Measurements from ENCODE around the gene MBD5. TPM values are rescaled to one million over a fixed set of nuclear protein-coding genes. Genes with fewer than 3 reads are reported as not detected.
"Not testable (repeated sequence)": the region's sequence is repeated elsewhere in the genome, so short reads cannot be mapped to it uniquely, and the experiment has no call there.

Gene MBD5
- polyA plus RNA-seq, 3 donors: 54.2 to 57.0 (median 56.7) TPM

DNA sequence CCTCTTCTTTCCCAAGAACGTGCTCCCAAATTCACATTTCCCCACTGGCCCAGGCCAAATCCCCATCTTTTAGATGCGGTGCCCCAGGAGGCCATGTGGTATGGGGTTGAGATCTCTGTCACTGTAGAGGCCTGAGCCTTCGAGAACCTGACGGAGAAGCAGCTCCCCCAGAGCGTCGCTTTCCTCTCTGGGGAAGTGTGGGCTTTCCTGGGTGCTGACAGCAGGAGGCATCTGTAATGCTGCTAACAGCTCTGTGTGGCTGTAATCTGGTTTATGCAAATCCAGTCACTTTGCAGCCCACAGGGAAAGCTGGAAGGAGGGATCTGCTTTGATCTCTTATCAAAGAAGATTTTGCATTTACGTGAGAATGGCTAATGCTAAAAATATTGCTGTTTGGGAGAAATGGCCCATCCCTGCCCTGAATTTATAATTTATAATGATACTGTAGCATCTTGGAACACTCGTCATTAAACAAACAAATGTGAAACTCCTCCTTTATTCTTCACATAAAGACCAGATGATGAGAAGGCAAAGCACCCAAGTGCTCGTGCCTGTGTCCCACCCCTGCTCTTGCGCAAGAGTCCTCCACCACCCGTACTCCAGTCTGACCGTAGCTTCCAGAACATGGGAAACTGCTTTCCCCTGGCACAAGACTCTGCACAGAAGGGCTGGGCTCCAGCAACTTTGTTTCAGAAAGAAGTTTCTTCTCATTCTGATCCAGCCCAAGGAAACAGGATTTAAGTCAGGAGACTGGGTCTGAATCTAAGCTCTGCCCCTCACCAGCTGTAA, 513.7 kb downstream of the MBD5 start:
- DNase-seq (ENCODE audit: low read depth in 3 of 3, low spot score in 2 of 3): no peak

- no peak for DNase-seq (ENCODE audit: low read depth in 3 of 3, low spot score in 2 of 3)
These were observed 517.5 kb downstream of the MBD5 start for GRCh38 chr2:148538375-148538774.

- DNase-seq (ENCODE audit: low read depth in 3 of 3, low spot score in 2 of 3): no peak
These were observed 519.1 kb downstream of the MBD5 start for GRCh38 chr2:148540022-148540421.

DNA sequence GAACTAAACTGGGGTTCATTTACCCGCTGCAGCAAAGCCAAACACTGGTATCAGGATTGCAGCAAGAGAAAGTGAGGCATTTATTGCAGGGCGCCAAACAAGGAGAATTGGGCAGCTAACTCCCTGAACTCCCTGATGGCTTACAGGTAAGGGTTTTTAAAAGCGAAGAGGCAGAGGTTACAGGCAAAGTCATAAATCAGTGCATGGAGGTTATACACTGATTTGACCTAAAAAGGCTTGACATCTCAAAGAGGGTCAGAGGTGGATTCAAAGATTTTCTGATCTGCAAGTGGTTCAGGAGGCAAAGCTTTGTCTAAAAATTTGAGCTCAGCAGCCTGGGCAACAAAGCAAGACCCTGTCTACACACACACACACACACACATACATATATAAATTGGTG, 520.9 kb downstream of the MBD5 start:
- DNase-seq (ENCODE audit: low read depth in 3 of 3, low spot score in 2 of 3): no peak

- DNase-seq (ENCODE audit: low read depth in 3 of 3, low spot score in 2 of 3): no peak
These were observed 521.7 kb downstream of the MBD5 start for GRCh38 chr2:148542614-148543013.

- DNase-seq (ENCODE audit: low read depth in 3 of 3, low spot score in 2 of 3): not testable (repeated sequence)
These were observed 522.2 kb downstream of the MBD5 start for GRCh38 chr2:148543088-148543540.

DNA sequence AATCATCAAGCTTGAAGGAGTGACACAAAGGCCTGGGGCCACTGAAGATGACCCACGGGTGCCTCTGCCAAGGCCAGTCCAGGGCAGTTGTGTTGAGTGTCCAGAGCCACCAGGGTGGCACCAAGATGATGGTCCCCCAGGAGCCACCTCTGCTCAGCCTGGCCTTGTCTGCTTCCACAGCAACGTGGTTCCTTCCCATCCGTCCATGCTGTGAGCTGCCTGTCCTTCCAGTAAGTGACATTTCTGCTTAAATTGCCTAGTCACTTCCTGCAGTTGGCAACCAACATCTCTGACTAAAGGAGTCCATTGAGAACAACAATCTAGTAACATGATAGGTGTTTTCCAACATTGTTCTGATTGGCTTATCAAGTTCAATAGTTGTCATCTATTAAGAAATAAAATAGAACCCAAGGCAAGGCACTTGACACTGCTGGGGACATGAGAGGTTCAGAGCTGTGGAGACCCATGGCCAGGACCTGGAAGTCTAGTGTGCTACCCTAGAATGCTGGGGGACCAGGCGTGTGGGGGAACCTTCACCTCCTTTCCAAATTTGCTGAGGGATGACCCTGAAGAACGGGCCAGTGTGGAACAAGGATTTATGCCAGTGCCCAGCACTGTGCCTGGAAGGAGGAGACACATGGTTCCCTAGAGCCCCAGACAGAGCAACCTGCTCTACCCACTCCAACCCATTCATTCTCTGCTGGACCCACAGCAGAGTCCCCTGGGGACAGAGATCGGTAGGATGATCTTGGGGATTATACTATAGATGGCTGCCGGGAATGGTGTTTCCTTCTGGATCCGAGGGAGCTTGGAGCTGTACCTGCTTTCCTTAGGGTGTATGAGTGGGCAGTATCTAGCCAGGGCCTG, 524.7 kb downstream of the MBD5 start:
- no peak for DNase-seq (ENCODE audit: low read depth in 3 of 3, low spot score in 2 of 3)

DNA sequence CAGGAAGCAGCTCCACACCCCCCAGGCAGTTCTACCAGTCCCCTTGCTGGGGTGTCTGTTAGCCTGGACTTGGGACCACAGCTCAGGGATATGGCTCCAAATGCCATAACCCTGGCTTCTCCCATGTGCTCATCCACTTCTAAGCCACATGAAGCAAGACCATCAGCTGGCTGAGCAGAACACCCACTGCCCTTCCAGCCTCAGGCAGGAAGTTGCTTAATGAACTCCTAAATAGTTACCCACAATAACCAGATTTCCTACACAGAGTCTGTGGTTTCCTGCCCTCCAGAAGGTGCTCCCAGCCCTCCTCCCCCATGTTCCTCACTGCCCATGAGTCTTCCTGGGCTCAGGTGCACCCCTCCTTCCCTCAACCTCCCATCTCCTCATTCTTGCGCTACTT, 525.4 kb downstream of the MBD5 start:
- DNase-seq (ENCODE audit: low read depth in 3 of 3, low spot score in 2 of 3): no peak

DNA sequence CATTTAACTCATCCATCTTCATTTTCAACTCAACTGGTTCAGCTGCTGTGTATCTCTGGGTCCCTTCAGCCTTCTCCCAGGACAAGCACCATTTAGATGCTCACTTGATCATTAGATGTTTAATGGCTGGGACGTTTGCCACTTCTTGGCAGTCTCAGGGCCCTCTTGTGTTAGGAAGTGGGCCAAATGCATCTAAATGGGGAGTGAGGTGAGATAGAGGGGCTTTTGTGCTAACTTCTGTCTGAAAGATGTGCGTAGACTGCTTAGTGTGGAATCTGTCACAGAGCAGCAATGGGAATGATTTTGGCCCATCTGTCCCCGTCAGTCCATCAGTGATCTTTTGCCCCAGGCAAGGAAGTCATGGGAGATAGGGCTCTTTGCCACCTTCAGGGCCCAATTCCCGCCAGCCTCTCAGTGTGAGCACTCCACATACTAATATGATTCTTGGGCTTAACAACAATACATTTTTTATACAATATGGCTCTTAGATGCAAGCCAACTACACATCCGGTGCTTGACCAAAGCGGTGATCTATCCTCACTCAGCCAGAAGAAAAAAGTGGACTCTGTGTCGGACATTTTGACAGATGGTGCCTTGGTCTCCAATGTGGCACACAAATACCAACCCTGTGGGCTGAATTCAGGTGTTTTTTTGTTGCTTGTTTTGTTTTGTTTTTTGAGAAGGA, 528.0 kb downstream of the MBD5 start:
- DNase-seq (ENCODE audit: low read depth in 3 of 3, low spot score in 2 of 3): no peak

DNA sequence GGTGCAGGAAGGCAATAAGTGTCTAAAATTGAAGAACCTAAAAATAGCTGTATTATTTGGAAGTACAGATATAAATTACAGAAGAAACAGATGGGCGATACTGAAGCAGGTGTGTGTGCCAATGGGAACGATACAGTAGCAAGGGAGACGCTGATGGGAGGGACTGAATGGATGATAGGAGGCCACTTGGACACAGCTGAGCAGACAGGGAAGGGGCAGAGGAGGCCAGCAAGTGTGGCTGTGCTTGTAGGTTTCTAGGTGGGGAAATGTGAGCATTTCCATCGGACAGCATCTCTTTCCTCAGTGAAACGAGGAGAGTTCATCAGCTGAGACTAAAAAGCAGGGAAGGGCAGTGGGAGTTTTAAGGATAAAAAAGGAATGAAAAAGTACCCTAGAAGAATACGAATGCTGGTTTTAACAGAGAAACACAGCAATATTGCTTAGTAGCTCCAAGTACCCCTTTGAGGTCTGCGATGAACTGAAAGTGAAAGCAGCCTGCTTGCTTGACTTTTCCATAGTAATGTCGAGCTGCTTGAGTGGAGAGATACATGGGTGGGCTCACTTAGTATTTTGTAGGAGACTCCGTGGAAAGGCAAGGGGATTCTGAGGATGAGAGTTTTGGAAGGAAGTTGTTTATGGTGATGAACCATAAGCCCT, 531.9 kb downstream of the MBD5 start:
- no peak for DNase-seq (ENCODE audit: low read depth in 3 of 3, low spot score in 2 of 3)

- no peak for DNase-seq (ENCODE audit: low read depth in 3 of 3, low spot score in 2 of 3)
These were observed 532.5 kb downstream of the MBD5 start for GRCh38 chr2:148553332-148553887.

DNA sequence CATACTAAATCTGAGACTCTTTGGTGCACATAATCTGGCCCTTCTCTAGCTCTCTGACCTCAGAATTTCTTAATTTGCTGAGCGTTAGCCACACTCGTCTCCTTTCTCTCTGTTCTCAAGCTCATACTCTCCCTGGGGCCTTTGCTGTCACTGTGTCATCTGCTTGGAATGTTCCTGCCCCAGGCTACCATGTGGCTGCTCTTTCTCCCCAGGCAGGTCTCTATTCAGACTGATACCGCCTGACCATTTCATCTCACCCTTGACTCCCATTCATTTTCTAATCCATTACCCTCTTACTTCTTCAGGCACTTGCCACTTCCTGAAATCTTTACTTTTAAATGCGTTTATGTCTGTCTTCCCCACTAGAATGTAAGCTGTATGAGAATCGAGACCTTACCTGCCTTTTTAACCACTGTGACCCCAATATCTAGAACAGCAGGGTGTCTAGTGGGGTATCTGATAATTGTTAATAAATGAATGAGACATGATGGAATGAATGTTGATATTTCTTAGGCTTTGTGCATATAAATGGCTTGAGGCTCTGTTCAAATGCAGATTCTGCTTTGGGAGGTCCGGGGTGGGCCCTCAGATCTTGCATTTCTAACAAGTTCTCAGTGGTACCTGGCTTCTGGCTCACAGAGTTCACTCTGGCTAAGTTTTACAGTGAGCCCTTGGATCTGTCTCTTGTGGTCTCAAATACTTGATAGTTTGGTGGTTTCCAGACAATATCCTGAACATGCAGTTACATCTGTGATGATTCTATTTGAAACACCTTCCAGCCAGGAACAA, 533.8 kb downstream of the MBD5 start:
- DNase-seq (ENCODE audit: low read depth in 3 of 3, low spot score in 2 of 3): no peak

DNA sequence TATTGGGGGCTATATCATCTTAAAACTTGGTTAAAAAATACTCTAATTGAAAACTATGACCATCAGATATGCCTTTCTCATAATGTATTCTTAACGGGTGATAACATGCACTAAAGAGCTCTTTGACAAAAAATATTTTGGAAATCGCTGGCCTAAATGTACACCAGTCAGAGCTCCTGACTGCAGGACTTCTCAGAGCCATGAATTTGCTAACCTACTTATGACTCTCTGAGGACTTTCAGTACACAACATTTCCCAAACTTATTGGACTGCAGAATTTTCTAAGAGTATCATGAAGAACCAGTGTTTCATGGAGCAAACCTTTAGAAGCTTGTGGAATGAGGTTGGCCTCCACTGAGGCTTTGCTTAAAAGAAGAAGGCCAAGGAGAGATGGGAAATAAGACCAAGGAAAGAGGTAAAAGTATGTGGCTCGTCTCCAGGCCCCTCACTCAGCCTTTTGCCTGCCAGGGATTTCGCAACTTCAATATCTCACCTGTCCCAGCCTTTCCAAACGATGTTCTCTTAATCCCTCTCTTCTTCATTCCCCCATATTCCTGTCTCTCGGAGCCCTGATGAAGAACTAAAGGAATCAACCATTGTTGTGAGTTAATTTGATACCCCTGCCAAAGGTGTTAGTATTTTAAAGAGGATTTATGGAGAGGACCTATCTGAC, 534.9 kb downstream of the MBD5 start:
- no peak for DNase-seq (ENCODE audit: low read depth in 3 of 3, low spot score in 2 of 3)

DNA sequence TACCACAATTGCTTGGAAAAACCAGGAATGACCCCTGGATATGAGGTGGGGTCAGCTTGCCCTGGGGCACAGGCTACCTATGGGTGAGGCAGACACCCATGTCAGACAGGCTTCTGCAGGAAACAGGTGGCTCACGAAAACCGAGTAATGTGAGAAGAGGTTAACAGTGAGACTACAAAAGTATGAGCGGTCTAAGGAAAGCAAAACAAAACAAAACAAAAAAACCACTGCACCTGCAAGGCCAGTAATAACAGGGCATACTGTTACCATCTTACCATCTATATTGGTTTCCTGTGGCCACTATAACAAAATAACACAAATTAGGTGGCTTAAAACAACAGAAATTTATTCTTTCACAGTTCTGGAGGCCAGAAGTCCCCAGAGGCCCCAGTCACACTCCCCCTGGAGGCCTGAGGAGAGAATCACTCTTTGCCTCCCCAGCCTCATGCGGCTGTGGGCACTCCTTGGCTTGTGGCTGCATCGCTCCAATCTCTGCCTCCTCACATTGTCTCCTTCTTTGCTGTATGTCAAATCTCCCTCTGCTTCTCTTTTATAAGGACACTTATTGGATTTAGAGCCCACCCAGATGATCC, 537.0 kb downstream of the MBD5 start:
- no peak for DNase-seq (ENCODE audit: low read depth in 3 of 3, low spot score in 2 of 3)

DNA sequence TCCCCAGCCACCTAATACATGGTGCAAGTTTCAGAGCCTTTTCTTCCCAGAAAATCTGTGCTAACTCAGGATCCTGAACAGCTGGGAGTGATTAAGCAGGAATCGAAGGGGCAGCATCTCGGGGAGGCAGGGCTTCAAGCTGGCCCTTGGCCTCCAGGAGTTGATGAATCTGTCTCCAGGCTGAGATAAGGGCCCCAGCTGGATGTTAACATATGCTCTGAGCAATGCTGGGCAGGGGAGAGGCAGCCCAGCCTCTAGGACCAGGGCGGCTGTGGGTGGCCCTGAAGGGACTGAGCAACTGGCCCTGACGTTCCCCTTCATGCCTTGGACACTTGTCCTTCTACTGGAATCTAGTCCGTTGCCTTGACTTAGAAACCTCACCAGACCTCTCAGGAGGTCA, 539.6 kb downstream of the MBD5 start:
- DNase-seq (ENCODE audit: low read depth in 3 of 3, low spot score in 2 of 3): peak; percentile 25 to 38 (median 27)

DNA sequence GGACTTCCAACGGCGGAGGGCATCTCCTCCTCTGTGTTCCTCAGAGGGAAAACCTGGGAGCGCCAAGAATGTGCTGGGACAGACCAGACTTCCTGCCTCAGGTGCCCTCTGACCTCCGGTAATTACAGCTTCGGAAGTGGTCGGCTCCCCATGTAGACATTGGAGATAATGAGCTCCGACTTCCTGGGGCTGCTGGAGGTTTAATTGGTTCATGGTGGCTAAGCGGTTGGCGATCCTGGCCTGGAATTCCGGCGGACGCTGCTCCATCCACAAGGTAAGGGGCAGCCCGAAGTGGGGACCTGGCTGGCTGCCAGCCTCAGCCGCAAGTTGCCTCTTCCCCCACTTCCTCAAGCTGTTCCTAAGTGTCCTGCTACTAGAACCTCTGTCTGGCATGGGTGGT, 540.5 kb downstream of the MBD5 start:
- DNase-seq (ENCODE audit: low read depth in 3 of 3, low spot score in 2 of 3): no peak

DNA sequence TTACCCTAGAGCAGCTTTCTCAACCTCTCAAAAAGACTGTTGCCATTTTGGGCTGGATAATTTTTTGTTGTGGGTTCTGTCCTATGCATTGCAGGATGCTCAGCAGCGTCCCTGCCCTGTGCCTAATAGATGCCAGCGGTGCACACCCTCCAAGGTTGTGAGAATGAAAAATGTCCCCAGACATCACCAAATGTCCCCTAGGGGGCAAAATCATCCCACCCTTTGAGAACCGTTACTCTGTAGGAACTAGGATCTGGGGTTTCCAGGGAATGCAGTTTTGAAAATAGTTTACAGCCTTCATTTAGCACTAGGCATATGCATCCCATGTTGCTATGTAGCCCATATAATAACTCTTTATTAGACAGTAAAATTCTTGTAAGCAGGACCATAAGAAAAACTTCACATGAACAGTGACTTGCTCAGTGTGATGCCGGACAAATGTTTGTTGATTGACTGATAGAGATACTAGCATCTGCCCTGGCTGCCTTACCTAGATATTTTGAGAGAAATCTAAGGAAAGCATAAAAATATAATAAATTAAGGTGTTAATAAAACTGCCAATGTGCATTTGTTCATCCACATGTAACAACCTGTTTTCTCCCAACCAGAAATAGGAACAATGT, 544.5 kb downstream of the MBD5 start:
- no peak for DNase-seq (ENCODE audit: low read depth in 3 of 3, low spot score in 2 of 3)

Data from right renal cortex interstitium (tissue), 3 donors.